Stimulated activated CD8-positive, alpha-beta memory T cell treated with anti-CD3 and anti-CD28 coated beads, Interleukin-7, amount 100 ng/mL, for 48 hours (primary cell): ENCODE results near the gene KIF24.
"Not testable (repeated sequence)": the region's sequence is repeated elsewhere in the genome, so short reads cannot be mapped to it uniquely, and the experiment has no call there.

Experiments
- DNase-seq, 2 donors: peaks; one replicate each; pipeline ENCODE4 v3.0.0-alpha.2; 2020; ENCODE audit warnings: low read depth in 1 of 2; ENCODE audit errors: extremely low read depth in 1 of 2

The KIF24 gene

DNA sequence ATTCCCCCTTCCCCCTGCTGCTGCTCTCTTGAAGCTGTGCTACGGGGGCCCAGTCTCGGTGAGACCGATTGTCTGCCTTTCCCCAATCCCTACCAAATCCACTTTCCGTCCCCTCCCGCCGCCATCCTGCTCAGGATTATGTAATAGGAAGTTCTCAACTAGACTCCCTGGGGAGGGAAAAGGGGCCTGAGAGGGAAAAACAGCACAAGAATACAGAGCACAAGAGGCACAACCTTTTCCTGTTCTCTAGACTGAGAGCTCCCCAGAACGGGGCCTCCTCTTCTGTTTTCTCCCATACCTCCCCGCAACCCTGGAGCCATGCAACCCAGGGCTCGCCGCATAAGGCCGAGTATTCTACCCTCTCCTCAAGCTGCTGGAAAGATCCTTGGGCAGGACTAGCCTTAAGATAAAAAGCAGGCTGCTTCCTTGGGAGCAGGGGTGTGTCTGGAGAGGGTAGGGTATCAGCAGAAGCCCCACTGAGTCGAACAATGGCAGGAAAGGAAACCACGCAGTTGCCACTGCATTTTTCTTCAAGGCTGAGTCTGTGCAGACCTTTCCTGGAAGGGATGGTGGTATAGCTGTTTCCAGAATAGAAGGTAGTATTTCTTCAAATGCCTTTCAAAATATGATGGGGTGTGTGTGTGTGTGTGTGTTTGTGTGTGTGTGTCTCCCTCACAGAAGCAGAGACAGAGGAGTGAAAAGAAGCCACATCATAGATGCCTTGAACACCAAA is 34.7 kb upstream of the KIF24 start:
- no peak for DNase-seq

DNA sequence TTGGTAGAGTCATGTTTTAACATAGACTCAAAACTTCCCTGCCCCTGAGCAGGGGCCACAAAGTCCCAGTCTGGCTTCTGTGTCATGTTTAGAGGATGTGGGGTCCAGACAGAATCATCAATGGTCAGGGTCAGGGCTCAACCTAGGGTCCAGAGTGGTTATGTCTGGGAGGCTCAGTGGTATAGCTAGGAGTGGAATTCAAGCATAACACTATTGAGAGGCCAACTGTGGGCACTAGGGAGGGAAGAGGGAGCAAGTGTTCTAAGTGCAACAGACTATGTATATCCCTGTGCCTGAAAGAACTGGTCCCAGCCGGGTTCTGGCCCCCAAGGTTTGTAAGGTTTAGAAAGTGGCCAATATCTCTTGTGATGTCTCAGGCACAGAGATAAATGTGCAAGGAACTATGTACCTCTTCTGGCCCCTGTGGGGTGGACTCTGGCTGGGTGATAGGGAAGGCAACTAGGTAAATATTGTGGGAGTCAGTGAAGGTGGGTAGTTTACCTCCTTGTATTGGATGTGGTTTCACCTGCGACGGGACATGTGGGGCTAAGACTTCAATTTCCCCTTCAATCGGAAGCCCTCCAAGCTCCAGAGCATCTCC is 33.6 kb upstream of the KIF24 start:
- DNase-seq = no peak

DNA sequence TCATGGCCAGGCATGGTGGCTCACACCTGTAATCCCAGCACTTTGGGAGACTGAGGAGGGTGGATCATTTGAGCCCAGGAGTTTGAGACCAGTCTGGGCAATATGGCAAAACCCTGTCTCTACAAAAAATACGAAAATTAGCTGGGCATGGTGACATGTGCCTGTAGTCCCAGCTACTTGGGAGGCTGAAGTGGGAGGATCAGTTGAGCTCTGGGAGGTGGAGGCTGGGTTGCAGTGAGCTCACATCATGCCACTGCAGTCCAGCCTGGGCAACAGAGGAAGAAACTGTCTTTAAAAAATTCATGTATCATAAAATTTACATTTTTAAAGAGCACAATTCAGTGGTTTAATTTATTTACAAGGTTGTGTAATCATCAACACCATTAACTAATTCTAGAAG is 23.9 kb upstream of the KIF24 start:
- DNase-seq = not testable (repeated sequence)

DNA sequence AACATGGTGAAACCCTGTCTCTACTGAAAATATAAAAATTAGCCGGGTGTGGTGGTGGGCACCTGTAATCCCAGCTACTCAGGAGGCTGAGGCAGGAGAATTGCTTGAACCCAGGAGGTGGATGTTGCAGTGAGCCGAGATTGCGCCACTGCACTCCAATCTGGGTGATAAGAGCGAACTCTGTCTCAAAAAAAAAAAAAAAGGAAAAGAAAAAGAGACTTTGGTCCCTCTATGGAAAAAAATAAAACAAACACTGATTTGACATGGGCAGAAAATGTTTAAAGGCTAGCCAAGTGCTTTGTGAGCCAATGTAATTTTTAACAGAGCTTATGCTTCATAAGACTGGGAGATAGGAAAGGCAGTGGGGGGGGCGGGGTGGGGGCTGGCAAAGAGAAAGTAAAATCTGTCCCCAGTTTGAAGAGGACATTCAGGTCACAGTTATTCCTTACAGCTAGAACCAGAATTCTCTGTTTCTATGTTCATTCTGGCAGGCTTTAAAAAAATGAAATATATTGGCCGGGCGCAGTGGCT is 23.1 kb upstream of the KIF24 start:
- not testable (repeated sequence) for DNase-seq

DNA sequence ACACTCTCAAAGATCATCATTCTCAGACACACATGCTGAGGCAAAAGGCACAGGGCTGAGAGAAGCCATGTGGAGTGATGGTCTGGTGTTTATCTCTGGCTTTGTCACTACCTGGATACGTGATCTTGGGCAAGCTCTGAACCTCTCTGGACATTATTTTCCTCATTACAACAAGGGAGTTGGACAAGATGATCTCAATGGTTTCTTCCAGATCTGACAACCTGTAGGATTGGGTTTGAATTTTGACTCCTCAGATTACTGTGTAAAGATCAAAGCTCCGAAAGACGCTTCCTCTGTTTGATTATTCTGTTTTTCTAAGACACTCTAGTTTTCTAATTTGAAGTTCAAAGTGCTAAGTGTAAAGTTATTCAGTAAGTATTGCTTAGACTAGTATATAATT is 20.3 kb upstream of the KIF24 start:
- no peak for DNase-seq

DNA sequence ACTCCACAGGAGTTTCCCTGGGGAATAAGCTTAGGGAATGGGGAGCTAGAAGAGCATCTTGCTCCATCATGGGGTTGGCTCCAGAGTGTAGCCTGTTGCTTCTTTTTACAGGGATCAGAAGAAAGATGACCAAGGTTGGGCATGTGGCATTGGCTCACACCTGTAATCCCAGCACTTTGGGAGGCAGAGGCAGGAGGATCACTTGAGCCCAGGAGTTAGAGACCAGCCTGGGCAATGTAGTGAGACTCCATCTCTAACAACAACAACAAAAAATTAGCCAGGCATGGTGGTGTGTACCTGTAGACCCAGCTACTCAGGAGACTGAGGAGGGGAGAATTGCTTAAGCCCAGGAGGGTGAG is 18.7 kb upstream of the KIF24 start:
- DNase-seq = no peak

DNA sequence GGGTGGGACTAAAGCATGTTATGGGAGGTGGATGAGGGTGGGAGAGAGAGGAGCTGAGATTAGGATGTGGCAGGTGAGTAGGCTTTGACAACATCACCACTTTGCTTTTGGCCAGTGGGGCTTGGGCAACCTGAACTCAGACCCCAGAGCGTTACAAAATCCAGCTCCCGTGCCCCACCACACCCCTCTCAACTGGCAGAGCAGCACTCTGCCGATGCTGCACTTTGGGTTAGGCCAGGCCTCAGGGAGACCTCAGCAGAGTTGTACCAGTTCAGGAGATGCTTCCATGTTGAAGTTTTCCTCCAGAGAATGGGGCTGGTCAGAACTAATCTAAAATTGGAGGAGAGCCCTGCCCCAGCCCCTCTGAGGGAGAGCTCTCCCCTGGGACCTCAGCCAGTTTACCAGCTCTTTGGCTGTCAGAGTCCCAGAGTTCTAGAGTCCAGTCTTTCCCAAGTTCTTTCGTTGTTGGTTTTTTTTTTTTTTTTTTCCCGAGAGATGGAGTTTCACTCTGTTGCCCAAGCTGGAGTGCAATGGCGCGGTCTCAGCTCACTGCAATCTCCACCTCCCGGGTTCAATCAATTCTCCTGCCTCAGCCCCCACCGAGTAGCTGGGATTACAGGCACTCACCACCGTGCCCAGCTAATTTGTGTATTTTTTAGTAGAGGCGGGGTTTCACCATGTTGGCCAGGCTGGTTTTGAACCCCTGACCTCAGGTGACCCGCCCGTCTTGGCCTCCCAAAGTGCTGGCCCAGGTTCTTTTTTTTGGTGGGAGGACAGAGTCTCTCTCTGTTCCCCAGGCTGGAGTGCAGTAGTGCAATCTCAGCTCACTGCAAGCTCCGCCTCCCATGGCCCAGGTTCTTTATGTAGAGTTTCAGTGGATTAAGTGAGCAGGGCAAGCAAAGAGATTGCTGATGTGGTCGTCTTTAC is 18.1 kb upstream of the KIF24 start:
- no peak for DNase-seq

DNA sequence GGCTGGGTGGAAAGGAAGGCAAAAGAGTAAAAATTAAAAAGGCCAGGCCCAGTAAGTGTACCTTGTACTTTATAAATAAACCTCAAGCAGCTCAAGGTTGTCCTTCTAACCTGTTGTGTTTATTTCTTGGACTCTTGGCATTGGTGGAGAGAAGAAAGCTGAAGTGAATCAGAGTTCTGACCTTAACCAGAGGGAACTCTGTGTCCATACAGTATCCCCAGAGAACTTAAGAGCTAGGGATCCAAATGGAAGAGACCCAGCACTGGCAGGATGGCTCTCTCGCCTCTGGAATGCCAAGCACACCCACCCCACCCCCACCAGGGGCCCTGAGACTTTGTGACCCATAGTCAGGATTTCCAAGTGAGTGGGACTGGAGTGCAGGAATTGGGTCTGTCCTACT is 14.5 kb upstream of the KIF24 start:
- no peak for DNase-seq

DNA sequence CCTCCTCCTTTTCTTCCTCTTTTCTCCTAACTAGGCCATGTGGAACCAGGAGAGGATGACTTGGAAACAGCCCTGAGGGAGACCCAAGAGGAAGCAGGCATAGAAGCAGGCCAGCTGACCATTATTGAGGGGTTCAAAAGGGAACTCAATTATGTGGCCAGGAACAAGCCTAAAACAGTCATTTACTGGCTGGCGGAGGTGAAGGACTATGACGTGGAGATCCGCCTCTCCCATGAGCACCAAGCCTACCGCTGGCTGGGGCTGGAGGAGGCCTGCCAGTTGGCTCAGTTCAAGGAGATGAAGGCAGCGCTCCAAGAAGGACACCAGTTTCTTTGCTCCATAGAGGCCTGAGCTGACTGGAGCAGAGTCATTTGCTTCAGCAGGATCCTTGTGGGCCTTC is 14.0 kb upstream of the KIF24 start:
- DNase-seq = no peak

DNA sequence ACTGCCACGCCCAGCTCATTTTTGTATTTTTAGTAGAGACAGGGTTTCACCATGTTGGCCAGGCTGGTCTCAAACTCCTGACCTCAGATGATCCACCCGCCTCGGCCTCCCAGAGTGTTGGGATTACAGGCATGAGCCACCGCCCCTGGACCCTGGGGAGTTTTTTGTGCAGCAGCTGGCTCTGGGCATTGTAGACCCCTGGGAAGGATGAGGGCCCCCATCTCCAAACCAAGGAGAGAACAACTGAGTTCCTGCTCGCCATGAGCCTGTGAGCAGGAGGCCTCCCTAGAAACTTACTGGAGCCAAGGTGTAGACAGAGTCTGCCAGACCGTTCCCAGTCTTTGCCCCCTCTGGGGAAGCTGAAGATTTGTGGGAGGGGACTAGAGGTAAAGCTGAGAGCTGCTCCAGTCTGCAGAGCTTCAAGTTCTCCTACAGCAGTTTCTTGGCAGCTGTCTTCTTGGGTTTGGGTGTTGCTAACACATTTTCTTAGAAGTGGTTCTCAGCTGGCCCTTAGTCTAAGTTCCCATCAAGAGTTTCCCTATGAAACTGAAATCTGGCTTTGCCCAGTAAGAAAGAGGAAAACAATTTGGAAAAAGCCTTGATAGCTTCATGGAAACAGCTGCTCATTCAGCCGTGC is 12.7 kb upstream of the KIF24 start:
- no peak for DNase-seq

DNA sequence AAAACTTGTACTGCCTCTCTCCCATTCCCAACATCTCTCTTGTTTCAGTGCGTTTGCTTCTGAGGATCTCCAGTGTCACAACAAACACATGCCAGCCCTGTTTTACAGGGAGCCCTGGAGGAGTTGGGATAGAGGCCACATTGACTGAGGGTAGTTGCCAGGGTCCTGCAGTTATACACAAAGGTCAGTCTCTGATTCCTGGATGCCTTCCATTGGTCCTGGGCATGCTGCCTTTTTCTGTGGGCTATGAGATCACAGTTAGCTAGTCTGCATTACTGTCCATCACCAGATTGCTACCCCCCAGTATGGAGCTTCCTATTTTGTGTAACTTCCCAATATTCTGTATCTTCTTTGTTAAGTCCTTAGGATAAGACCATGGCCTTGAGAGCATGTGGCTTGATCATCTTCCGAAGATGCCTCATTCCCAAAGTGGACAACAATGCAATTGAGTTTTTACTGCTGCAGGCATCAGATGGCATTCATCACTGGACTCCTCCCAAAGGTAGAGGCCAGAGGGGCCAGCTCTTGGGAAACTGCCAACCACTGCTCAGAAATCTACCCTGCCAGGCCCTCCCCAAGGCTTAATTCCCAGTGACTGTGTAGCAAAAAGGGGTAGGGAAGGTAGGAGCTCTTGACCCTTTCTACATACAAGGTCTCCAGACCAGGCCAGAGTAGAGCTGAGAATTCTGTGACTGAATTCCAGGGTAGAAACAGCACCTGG is 9.8 kb upstream of the KIF24 start:
- no peak for DNase-seq

DNA sequence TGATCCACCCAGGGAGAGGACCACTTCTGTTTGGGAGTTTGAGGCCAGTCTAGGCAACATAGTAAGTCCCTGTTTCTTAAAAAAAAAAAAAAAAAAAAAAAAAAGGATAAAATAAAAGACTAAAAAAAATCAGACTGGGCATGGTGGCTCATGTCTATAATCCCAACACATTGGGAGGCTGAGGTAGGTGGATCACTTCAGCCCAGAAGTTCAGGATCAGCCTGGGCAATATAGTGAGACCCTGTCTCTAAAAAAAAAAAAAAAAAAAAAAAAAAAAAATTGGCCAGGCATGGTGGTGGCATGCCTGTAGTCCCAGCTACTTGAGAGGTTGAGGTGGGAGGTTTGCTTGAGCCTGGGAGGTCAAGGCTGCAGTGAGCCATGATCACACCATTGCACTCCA is 9.0 kb upstream of the KIF24 start:
- DNase-seq = not testable (repeated sequence)

DNA sequence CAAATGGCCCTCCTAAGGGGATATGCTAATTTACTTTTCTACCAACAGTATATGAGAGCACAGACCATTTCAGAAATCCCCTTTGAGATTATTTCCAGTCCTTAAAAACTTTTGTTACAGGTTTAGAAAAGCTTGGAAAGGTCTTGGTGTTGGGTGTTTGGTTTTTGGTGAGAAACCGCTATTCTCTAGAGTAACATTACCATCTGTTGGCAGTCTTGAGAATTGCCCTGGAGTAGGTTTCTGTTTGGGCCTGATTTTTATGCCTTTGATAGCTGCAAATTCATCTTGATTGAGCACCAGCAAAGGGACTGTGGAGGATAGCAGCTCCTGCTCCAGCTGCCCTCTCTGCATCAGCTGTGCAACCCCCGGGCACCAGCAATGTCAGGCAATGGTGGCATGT is 8.3 kb upstream of the KIF24 start:
- no peak for DNase-seq

DNA sequence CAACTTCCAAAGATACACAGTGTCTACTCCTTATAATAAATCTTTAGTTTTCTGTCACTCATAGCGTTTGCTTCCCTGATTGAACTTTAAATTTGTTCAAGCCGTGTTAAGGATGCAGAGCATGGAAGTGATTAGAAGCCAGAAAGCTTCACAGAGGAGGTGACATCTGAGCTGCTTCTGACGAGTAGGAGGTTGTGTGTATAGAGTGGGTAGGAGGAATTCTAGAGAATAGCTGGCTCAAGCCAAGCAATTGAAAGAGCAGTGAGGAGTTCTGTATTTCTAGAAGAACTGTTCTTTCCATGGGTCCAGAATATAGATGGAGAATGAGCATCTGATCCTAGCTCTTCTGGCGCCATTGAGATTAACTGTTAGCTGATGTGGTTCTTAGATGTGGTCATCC is 6.3 kb upstream of the KIF24 start:
- DNase-seq = no peak

DNA sequence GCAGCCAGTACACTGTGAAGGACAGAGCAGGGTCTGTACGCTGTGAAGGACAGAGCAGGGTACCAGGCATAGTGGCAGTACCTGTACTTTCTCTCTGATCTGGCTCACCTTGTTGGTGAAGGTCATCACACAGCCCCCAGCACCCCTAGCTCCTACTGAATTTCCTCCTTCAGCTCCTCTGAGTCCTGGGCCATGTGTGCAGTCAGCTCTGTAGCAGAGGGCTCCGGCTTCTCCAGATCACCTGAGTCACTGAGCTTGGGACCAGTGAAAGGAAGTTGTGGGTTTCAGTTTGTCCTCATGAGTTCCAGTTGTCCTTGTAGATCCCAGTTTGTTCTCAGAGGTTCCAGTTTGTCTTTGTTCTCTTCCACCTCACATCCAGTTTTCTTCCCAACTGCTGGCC is 5.8 kb upstream of the KIF24 start:
- DNase-seq = no peak

DNA sequence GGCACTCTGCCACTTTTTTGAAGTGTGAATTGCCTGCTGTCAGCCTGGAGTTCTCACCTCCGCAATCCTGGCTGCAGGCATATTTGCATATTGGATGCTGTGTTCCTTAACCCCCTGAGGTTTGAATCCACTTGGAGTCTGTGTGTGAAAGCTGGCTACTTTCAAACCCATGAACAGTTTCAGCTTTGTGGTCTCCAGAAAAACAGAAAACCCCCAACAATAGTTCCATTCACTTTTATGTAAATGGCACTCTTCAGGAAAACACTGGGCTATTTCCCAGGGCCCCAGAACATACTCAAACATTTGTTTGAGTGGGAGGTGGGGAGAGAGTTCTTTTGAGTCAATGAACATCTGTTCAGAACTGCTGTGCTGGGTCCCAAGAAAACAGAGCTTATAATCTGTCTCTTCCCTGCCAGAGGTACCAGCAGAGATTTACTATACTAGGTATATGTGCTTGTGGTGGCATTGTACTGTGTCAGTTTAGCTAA is 5.3 kb upstream of the KIF24 start:
- DNase-seq = no peak

DNA sequence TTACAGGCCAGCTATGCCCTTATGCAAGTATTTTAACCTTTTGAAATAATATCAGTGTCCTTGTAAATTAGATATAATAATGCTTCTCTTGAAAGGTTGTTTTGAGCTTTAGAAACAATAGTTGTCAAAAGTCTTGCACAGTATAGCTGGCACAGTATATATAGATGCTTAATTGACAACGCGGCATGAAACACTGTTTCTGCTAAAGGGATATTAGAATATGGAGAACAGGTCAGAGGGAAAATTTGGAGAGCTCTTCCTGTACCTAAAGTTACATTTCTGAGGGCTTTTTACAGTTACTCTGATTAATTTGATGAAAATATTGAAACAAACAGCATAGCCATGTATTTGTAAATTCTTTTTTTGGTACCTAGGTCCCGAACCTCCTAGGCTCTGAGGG is 4.8 kb upstream of the KIF24 start:
- no peak for DNase-seq

DNA sequence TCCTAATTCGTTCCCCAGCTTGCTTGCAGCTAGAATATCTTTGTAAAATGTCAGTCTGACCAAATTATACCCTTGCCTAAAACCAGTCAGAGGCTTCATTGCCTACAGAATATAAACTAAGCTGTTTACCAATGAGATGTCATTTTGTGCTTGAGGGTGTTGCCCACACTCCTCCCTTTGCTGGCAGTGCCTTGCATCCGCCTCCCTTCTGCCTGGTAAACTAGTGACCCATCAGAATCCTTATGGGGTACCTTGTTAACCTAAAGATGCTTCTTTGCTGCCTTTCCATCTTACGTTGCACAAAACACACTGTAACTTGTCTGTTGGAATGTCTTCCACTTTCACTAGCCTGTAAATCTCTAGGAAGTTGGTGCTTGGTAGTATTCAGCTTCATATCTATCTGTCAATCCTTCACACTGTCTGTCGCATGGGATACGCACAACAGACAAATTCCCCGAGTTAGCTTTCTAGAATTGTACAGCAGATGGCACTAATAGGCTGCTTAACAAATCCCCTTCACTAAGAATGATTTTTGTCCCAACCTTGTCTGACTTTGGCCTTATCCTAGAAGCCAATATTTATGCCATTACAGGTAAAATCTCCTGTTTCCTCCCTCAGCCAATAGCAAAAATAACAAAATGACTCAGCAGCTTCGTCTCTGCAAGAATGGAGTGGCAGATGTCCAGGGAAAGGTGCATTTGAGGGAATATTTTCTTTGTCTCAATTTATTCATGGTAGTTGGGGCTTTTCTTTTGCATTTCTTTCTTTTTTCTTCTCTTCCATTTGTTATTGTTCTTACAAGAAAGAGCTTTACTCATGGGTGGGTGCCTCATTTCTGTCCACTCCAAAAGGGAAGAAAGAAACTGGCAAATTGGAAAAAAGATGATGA is 3.3 kb upstream of the KIF24 start:
- DNase-seq = no peak

DNA sequence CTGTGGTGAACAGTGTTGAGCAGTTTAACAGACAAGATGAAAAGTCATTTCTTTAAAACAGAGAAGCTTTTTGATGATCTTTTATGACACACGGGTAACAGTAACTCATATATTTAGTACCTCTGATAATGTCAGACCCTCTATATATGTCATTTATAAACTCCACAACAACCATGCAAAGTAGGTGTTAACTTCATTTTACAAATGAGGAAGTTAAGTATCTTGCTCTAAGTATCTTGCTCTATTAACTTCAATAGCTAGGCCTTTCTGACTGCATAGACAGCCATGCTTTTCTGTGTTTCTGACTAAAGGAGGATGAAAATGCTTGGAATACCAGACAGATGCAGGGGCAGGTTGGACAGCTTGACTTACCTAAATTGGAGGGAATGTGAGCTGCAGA is 2.1 kb upstream of the KIF24 start:
- no peak for DNase-seq
